Common myeloid progenitor, CD34-positive (primary cell): ENCODE data around the gene CNTN4.

Experiments used
- CTCF ChIA-PET: fragments of 350-600 bp; sonication (Branson Sonifier 250); formaldehyde crosslinking; loops from one replicate; lab custom pipeline; 2021; ENCODE audit warnings: antibody characterized with exemption; lab: Charles Lee
- POLR2A ChIA-PET: fragments of 350-600 bp; sonication (Branson Sonifier 250); formaldehyde crosslinking; loops from one replicate; lab custom pipeline; 2021; ENCODE audit warnings: antibody characterized with exemption; lab: Charles Lee
- DNase-seq, 3 donors: peaks; one replicate each; pipeline versions ENCODE4 v3.0.0 to v3.0.0-alpha.2; 2013
- H3K27ac ChIP-seq, 2 experiments: 1 replicate in 1 of 2; 2 replicates in 1 of 2; pipeline ENCODE4 v1.7.0; 2013; ENCODE audit warnings: inconsistent platforms in 2 of 2, low read length in 2 of 2, mild to moderate bottlenecking in 2 of 2, low read depth in 1 of 2, moderate library complexity in 1 of 2; ENCODE audit not compliant: severe bottlenecking in 2 of 2, insufficient read depth in 1 of 2, poor library complexity in 1 of 2
- H3K27me3 ChIP-seq, 5 experiments: replicated peaks in 2 of 5; 1 replicate in 3 of 5; 2 replicates in 2 of 5; pipeline versions ENCODE4 v1.6.1 to v1.7.0; 2013; ENCODE audit warnings: low read length in 4 of 5, mild to moderate bottlenecking in 2 of 5, moderate library complexity in 2 of 5, inconsistent platforms in 1 of 5; ENCODE audit not compliant: insufficient read depth in 5 of 5, control insufficient read depth in 4 of 5
- H3K36me3 ChIP-seq, 4 experiments: 1 replicate in 2 of 4; 2 replicates in 2 of 4; pipeline versions ENCODE4 v1.6.1 to v1.7.0; 2013; ENCODE audit warnings: low read length in 3 of 4, control low read depth in 1 of 4, mild to moderate bottlenecking in 1 of 4; ENCODE audit not compliant: control insufficient read depth in 4 of 4, insufficient read depth in 4 of 4
- H3K4me1 ChIP-seq, 4 experiments: 1 replicate in 3 of 4; 2 replicates in 1 of 4; pipeline versions ENCODE4 v1.6.1 to v1.7.1; 2013; ENCODE audit warnings: low read length in 3 of 4, mild to moderate bottlenecking in 3 of 4, control low read depth in 1 of 4, inconsistent platforms in 1 of 4, moderate library complexity in 1 of 4; ENCODE audit not compliant: control insufficient read depth in 4 of 4, insufficient read depth in 4 of 4; ENCODE audit errors: control extremely low read depth in 1 of 4
- H3K4me3 ChIP-seq, 7 experiments: 1 replicate in 4 of 7; 2 replicates in 3 of 7; pipeline versions ENCODE4 v1.5.1 to v1.7.0; 2013; ENCODE audit warnings: mild to moderate bottlenecking in 7 of 7, low read length in 6 of 7, moderate library complexity in 6 of 7, inconsistent platforms in 2 of 7, low read depth in 2 of 7, control low read depth in 1 of 7; ENCODE audit not compliant: insufficient read depth in 4 of 7, control insufficient read depth in 1 of 7; ENCODE audit errors: extremely low read depth in 1 of 7
- H3K9me3 ChIP-seq, 5 experiments: 1 replicate in 4 of 5; 2 replicates in 1 of 5; pipeline versions ENCODE4 v1.6.1 to v1.7.1; 2013; ENCODE audit warnings: low read length in 4 of 5, mild to moderate bottlenecking in 2 of 5, inconsistent platforms in 1 of 5, low read depth in 1 of 5, moderate library complexity in 1 of 5; ENCODE audit not compliant: control insufficient read depth in 4 of 5, insufficient read depth in 2 of 5; ENCODE audit errors: control extremely low read depth in 1 of 5
- WGBS: methylation state at CpG from one replicate; pipeline ENCODE4 v1.1.5; 2013; ENCODE audit not compliant: insufficient coverage; 5-methylcytosine and 5-hydroxymethylcytosine counted together

The CNTN4 gene

DNA sequence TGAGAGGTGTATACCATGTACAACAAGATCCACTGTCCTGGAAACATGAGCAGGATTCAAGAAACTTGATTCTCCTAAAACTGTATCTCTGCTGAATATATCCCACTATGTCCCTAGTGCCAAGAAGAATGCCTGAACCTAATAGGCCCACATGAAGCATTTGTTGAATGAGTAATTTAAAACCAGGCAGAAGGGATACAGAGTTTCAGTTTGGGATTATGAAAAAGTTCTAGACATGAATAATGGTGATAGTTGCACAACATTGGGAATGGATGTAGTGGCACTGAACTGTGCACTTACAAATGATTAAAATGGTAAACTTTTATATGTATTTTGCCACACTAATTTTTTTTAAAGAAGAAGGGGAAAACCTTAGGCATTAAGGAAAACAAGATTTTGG is 750.4 kb downstream of the CNTN4 start:
- ChIA-PET CTCF (no interaction called here), POLR2A (no interaction called here)
- Histone ChIP-seq H3K27ac (no peak overlapping the region), H3K4me3 (no peak overlapping the region), H3K36me3 (no peaks in the 10 kb centered on the region), H3K27me3 (no peaks in the 10 kb centered on the region), H3K9me3 (no peaks in the 10 kb centered on the region), H3K4me1 (no peaks in the 10 kb centered on the region)
- DNase-seq = no peak

DNA sequence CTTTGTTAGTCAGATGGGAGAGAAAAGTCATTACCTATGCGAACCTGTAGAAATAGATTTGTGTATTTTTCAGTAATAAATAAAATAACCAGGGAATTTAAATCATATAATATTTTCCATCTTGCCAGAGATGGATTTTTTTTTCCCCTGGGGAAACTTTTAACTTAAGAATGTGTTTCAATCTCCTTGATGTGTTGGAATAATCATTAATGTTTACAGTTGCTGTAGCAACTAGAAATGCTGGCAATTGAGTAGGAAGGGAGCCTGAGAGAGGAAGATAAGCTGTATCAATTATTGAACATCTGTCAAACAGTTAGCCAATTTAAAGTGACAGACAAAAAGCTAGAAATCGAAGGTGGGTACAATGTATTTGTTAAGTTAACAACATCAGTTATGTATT is 752.0 kb downstream of the CNTN4 start:
- CTCF ChIA-PET = no interaction called here
- Histone ChIP-seq H3K9me3 (no peaks in the 10 kb centered on the region), H3K27me3 (no peaks in the 10 kb centered on the region), H3K4me3 (no peak overlapping the region), H3K27ac (no peak overlapping the region), H3K36me3 (no peaks in the 10 kb centered on the region), H3K4me1 (no peaks in the 10 kb centered on the region)
- DNase-seq = no peak
- no CpG with 5 or more reads among the region's 2 CpGs for WGBS
- POLR2A ChIA-PET = no interaction called here

DNA sequence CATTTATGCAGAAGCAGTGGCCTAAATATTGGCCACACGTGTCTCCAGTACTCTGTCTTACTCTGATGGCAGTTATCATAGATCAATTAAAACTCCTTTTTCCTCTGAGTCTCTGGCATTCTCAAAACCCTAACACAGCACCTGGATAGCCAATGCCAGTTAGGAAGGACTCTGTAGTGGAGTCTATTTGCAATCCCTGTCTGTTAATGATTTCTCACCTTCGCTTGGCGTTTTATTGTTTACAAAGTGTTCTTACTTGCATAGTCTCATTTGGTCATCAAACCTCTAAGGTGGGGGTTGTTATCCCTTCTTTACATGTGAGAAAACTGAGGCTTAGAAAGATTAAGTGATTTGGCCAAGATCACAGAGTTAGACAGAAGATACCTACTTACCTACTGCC is 752.7 kb downstream of the CNTN4 start:
- Histone ChIP-seq H3K4me1 (peaks cover 0 to under 1% (median 0%) of the 10 kb centered on the region in 4 experiments), H3K36me3 (no peaks in the 10 kb centered on the region), H3K27me3 (no peaks in the 10 kb centered on the region), H3K4me3 (no peak overlapping the region), H3K27ac (no peak overlapping the region), H3K9me3 (no peaks in the 10 kb centered on the region)
- CTCF ChIA-PET = no interaction called here
- POLR2A ChIA-PET = no interaction called here
- WGBS = 100% methylated on average over 3 of the region's 3 CpGs
- DNase-seq = no peak

DNA sequence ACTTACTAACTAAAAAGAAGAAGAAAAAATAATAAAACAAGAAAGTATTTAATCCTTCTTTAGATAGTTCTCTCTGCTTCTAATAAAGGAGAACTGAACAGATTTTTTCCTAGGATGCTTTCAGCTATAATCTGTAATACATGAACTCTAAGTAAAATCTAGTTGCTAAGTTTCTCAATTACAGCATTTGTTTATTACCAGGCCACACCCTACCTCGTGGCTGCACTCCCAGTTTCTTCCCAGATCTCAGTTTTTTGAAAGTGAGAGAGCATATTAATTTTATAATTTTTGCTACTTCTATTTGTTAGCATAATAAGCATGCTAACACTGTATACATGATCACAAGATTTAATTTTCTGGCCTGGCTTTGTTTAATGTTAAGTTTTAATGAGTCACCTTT is 753.2 kb downstream of the CNTN4 start:
- Histone ChIP-seq H3K36me3 (no peaks in the 10 kb centered on the region), H3K4me1 (peaks cover 0 to 5% (median 1%) of the 10 kb centered on the region in 4 experiments), H3K4me3 (no peak overlapping the region), H3K27me3 (no peaks in the 10 kb centered on the region), H3K9me3 (no peaks in the 10 kb centered on the region), H3K27ac (no peak overlapping the region)
- DNase-seq = peak in 1 of 3 donors; percentile 2
- ChIA-PET POLR2A (no interaction called here), CTCF (no interaction called here)
- WGBS = no CpG with 5 or more reads among the region's 1 CpG

DNA sequence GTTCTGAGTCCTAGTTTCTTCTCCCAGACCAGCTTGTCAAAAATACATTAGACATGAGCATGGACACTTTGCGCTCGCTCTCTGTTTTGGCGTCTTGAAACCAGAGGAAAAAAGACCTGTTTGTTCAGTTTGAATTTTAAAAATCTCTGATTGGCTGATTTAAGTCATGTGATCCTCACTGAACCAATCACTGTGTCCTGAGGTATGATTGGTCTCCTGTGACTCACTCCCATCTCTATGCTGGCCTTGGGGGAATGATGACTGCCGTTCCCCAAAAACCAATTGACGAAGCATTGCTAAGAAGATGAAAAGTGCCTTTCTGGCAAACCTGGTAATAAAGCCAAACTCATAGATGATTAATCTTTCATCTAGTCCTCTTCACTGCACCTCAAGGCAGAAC is 755.0 kb downstream of the CNTN4 start:
- H3K36me3 ChIP-seq = no peaks in the 10 kb centered on the region
- POLR2A ChIA-PET = no interaction called here
- WGBS = 90% methylated on average over 3 of the region's 5 CpGs
- no peaks in the 10 kb centered on the region for H3K27me3 ChIP-seq
- no peaks in the 10 kb centered on the region for H3K9me3 ChIP-seq
- peaks cover 0 to 8% (median 4%) of the 10 kb centered on the region in 4 experiments for H3K4me1 ChIP-seq
- DNase-seq = peak in 2 of 3 donors; percentile 5 to 9
- no peak overlapping the region for H3K4me3 ChIP-seq
- no peak overlapping the region for H3K27ac ChIP-seq
- CTCF ChIA-PET = no interaction called here

DNA sequence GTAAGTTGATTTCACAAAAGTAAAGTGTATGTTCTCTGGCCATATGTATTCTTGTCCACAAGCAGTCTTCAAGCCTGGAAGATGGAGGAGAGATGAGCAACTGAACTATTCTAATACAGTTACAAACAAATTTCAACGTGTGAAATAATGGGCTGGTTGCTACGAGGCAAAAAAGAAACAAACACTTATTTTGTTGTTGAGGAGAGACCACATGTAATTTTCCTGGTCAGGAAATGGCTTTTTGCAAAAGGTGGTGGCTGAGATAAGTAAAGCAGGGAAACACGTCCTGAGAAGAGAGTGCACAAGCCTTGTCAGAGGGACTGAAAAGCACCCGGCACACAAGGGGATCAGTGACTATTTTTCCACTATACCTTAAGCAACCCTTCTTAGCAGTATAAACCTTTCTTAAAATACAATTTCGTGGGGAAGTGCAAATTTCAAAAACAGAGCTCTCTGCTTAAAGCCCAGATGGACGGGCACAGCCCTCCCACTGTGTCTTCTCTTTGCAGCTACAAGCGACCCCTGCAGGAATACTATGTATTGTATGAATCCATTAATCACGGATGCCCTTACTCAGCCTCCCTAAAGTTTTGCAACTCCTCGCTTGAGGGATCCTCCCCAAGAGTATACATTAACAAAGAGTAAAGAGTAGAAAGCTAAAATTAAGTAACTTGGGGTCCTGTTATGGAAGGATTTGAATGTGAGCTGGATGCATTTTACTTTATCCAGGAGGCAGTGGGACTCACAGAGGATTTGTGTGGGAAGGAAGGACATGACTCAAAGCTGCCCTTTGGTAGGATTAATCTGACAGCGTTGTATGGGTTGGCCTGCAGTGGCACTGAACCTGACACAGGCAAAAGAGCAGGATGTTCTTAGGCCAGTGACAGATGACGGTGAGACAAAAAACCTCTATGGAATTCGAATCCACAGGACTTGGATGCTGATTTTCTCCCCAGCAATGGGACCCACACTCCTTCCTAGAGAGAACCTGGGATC is 757.8 kb downstream of the CNTN4 start:
- 33% methylated on average over 12 of the region's 12 CpGs for WGBS
- Histone ChIP-seq H3K27ac (peak overlapping the region; percentile 56 to 75), H3K4me3 (no peak overlapping the region), H3K27me3 (no peaks in the 10 kb centered on the region), H3K36me3 (no peaks in the 10 kb centered on the region), H3K4me1 (peaks cover 0 to 8% (median 4%) of the 10 kb centered on the region in 4 experiments), H3K9me3 (no peaks in the 10 kb centered on the region)
- peak; percentile 84 to 93 (median 90) for DNase-seq
- CTCF ChIA-PET = no interaction called here
- POLR2A ChIA-PET = no interaction called here

DNA sequence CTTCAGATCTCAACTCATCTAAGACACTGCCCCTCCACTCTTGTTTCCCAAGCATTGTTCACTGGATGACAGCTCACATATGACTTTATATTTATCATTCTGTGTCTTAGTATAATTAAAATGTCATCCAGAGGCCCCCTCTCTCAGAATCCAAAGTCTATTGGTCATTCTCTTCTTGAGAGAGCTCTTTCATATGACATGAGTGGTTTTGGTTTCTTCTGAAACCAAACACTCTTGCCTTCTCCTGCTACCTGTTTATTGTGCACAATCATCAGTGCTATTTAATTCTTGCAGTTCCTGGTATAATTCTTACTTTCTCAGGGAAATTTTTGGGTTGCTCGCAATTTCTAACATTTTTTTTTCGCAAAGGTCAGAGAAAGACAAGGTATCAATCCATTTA is 762.0 kb downstream of the CNTN4 start:
- no CpG with 5 or more reads among the region's 2 CpGs for WGBS
- Histone ChIP-seq H3K4me1 (peaks cover 0 to 8% (median 4%) of the 10 kb centered on the region in 4 experiments), H3K4me3 (no peak overlapping the region), H3K9me3 (no peaks in the 10 kb centered on the region), H3K36me3 (no peaks in the 10 kb centered on the region), H3K27ac (no peak overlapping the region), H3K27me3 (no peaks in the 10 kb centered on the region)
- POLR2A ChIA-PET = no interaction called here
- DNase-seq = no peak
- CTCF ChIA-PET = no interaction called here
